Measurements from ENCODE around the gene PON3.
"Not testable (repeated sequence)": the region's sequence is repeated elsewhere in the genome, so short reads cannot be mapped to it uniquely, and the experiment has no call there.

The PON3 gene

GRCh38 chr7:95411666-95412065 lies 15.5 kb upstream of the PON3 start:
- DNase-seq = no peak

- DNase-seq = no peak
Measured at GRCh38 chr7:95411036-95411435, 14.9 kb upstream of the PON3 start.

GRCh38 chr7:95407751-95408150 lies 11.6 kb upstream of the PON3 start:
- no peak for DNase-seq

GRCh38 chr7:95405800-95406199 lies 9.6 kb upstream of the PON3 start:
- no peak for DNase-seq

- no peak for DNase-seq
Measured at GRCh38 chr7:95405208-95405607, 9.0 kb upstream of the PON3 start.

GRCh38 chr7:95404316-95404865 lies 8.2 kb upstream of the PON3 start:
- DNase-seq = no peak

- no peak for DNase-seq
Measured at GRCh38 chr7:95398155-95398940, 2.2 kb upstream of the PON3 start.

- no peak for DNase-seq
Measured at GRCh38 chr7:95397381-95397780, 1.2 kb upstream of the PON3 start.

GRCh38 chr7:95395755-95396135 lies 430 bp downstream of the PON3 start:
- DNase-seq = no peak

GRCh38 chr7:95394370-95394769 lies 1.8 kb downstream of the PON3 start:
- no peak for DNase-seq

- no peak for DNase-seq
Measured at GRCh38 chr7:95391761-95392160, 4.4 kb downstream of the PON3 start.

GRCh38 chr7:95389516-95389915 lies 6.7 kb downstream of the PON3 start:
- no peak for DNase-seq

GRCh38 chr7:95379457-95379856 lies 16.7 kb downstream of the PON3 start:
- not testable (repeated sequence) for DNase-seq

GRCh38 chr7:95376632-95377400 lies 19.4 kb downstream of the PON3 start:
- DNase-seq = no peak

GRCh38 chr7:95375591-95376257 lies 20.5 kb downstream of the PON3 start:
- no peak for DNase-seq

- DNase-seq = no peak
Measured at GRCh38 chr7:95373323-95373722, 22.9 kb downstream of the PON3 start.

- DNase-seq = no peak
Measured at GRCh38 chr7:95368235-95368634, 27.9 kb downstream of the PON3 start.

- no peak for DNase-seq
Measured at GRCh38 chr7:95367606-95368005, 28.6 kb downstream of the PON3 start.

GRCh38 chr7:95365151-95365550 lies 31.0 kb downstream of the PON3 start:
- no peak for DNase-seq

GRCh38 chr7:95357623-95358022 lies 38.6 kb downstream of the PON3 start:
- no peak for DNase-seq

- DNase-seq = no peak
Measured at GRCh38 chr7:95342642-95343307, 53.4 kb downstream of the PON3 start.

GRCh38 chr7:95342029-95342428 lies 54.1 kb downstream of the PON3 start:
- no peak for DNase-seq

- no peak for DNase-seq
Measured at GRCh38 chr7:95340491-95340890, 55.7 kb downstream of the PON3 start.
